Measurements from ENCODE around the gene RAP1GAP2. TPM values are rescaled to one million over a fixed set of nuclear protein-coding genes. Genes with fewer than 3 reads are reported as not detected.

RAP1GAP2 gene
- total and polyA plus RNA-seq, 11 donors, result 13.5 to 44.1 (median 34.3) TPM

DNA sequence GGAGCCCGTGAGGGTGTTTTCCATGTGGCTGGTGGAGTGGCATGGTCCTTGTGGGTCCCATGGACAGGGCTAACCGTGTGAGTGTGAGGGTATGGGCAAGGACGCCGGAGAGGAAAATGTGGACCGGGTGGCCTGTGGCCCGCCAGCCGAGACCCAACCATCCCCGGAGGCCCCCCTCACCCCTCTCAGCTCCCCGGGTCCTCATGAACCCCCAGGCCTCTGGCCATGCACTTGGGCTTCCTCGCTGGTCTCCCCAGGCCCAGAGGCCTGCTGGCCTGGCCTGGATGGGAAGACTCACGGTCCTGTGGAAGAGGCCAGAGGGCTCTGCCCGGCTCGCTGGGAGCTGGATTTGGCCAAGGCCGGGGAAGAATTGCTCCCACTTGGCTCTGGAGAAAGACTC is 13.1 kb downstream of the RAP1GAP2 start:
- DNase-seq, result peak in 1 of 5 donors; percentile 9

GRCh38 chr17:2814049-2814448 is 17.8 kb downstream of the RAP1GAP2 start:
- Histone ChIP-seq H3K9me3 (no peaks in the 10 kb centered on the region), H3K4me3 (peak overlapping the region in 1 of 12 donors; percentile 48), H3K4me1 (peaks cover 0 to 29% (median 0%) of the 10 kb centered on the region in 12 donors), H3K36me3 (no peaks in the 10 kb centered on the region), H3K27me3 (peaks cover 0 to 4% (median 0%) of the 10 kb centered on the region in 9 donors), H3K27ac (peak overlapping the region in 1 of 12 donors; percentile 37)
- no peak for ATAC-seq
- 51 to 66% (median 64%) methylated on average over 5 of the region's 5 CpGs for WGBS, 4 donors
- DNase-seq, result no peak
- TF ChIP-seq, protein P1, sequence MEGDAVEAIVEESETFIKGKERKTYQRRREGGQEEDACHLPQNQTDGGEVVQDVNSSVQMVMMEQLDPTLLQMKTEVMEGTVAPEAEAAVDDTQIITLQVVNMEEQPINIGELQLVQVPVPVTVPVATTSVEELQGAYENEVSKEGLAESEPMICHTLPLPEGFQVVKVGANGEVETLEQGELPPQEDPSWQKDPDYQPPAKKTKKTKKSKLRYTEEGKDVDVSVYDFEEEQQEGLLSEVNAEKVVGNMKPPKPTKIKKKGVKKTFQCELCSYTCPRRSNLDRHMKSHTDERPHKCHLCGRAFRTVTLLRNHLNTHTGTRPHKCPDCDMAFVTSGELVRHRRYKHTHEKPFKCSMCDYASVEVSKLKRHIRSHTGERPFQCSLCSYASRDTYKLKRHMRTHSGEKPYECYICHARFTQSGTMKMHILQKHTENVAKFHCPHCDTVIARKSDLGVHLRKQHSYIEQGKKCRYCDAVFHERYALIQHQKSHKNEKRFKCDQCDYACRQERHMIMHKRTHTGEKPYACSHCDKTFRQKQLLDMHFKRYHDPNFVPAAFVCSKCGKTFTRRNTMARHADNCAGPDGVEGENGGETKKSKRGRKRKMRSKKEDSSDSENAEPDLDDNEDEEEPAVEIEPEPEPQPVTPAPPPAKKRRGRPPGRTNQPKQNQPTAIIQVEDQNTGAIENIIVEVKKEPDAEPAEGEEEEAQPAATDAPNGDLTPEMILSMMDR (IDR thresholded peaks at IDR 0.05), result no peak
- no peak for TF ChIP-seq POLR2A (IDR thresholded peaks at IDR 0.05)
- intact Hi-C loops (cut with DNase I), result no loop called here

More for the DNA sequence above, 13.1 kb downstream of the RAP1GAP2 start:
- H3K4me1 ChIP-seq, result peaks cover 0 to 21% (median 0%) of the 10 kb centered on the region in 12 donors
- no peak overlapping the region for H3K4me3 ChIP-seq
- 91 to 93% (median 92%) methylated on average over 10 to 14 of the region's 14 CpGs for WGBS, 4 donors
- no peak for ATAC-seq
- no peaks in the 10 kb centered on the region for H3K27me3 ChIP-seq
- no peak overlapping the region for H3K27ac ChIP-seq
- no peaks in the 10 kb centered on the region for H3K36me3 ChIP-seq
- no peaks in the 10 kb centered on the region for H3K9me3 ChIP-seq
- intact Hi-C loops (cut with DNase I), result no loop called here
- no peak for TF ChIP-seq POLR2A (IDR thresholded peaks at IDR 0.05)

- H3K4me1 ChIP-seq, result peaks cover 0 to 29% (median 0%) of the 10 kb centered on the region in 12 donors
- H3K4me3 ChIP-seq, result peak overlapping the region in 1 of 12 donors; percentile 48
- peak in 2 of 5 donors; percentile 37 to 42 for DNase-seq
- 56 to 72% (median 63%) methylated on average over 18 to 27 of the region's 27 CpGs for WGBS, 4 donors
- intact Hi-C loops (cut with DNase I), result no loop called here
- no peak for TF ChIP-seq POLR2A (IDR thresholded peaks at IDR 0.05)
- TF ChIP-seq, protein P1 (IDR thresholded peaks at IDR 0.05), result no peak
- no peaks in the 10 kb centered on the region for H3K9me3 ChIP-seq
- no peaks in the 10 kb centered on the region for H3K36me3 ChIP-seq
- peak; percentile 18 to 70 (median 54) for ATAC-seq
- peak overlapping the region in 1 of 12 donors; percentile 52 for H3K27ac ChIP-seq
- H3K27me3 ChIP-seq, result peaks cover 0 to 4% (median 0%) of the 10 kb centered on the region in 9 donors
Measured at GRCh38 chr17:2814481-2815341, 18.5 kb downstream of the RAP1GAP2 start.

GRCh38 chr17:2815781-2816185 is 19.5 kb downstream of the RAP1GAP2 start:
- Histone ChIP-seq H3K4me1 (peaks cover 0 to 29% (median 0%) of the 10 kb centered on the region in 12 donors), H3K27ac (no peak overlapping the region), H3K27me3 (peaks cover 0 to 4% (median 0%) of the 10 kb centered on the region in 9 donors), H3K9me3 (no peaks in the 10 kb centered on the region), H3K4me3 (no peak overlapping the region), H3K36me3 (no peaks in the 10 kb centered on the region)
- TF ChIP-seq, protein P1 (IDR thresholded peaks at IDR 0.05), result no peak
- no peak for TF ChIP-seq POLR2A (IDR thresholded peaks at IDR 0.05)
- no peak for ATAC-seq
- peak in 1 of 5 donors; percentile 7 for DNase-seq
- WGBS, 4 donors, result 69 to 81% (median 76%) methylated on average over 14 to 17 of the region's 17 CpGs
- intact Hi-C loops (cut with DNase I), result no loop called here

Measured in heart left ventricle (tissue), 16 donors.